GM18951 (cell line): ENCODE results near the gene LRGUK.

Experiments used
- POLR2A ChIP-seq: IDR thresholded peaks from 4 replicates; pipeline ENCODE4 v1.6.1; 2011; ENCODE audit warnings: mild to moderate bottlenecking; ENCODE audit not compliant: insufficient read length, insufficient read depth; ENCODE audit errors: extremely low read depth
- in situ Hi-C: fragments of 300-500 bp; cut with MboI; formaldehyde crosslinking; loops from one replicate; pipeline ENCODE4 v1.12.0; 2022; ENCODE audit warnings: low sequenced_read_pairs, mixed read lengths, inconsistent platforms; ENCODE audit not compliant: unreplicated experiment

The LRGUK gene

GRCh38 chr7:134154581-134155130 lies 27.5 kb downstream of the LRGUK start:
- in situ Hi-C loops: no loop called here
- TF ChIP-seq POLR2A: no peak

GRCh38 chr7:134155206-134155605 lies 28.1 kb downstream of the LRGUK start:
- TF ChIP-seq POLR2A: no peak
- in situ Hi-C loops: no loop called here

- no peak for TF ChIP-seq POLR2A
- in situ Hi-C loops: no loop called here
These were observed 28.7 kb downstream of the LRGUK start for GRCh38 chr7:134155871-134156270.

- no peak for TF ChIP-seq POLR2A
- in situ Hi-C loops: no loop called here
These were observed 38.1 kb downstream of the LRGUK start for GRCh38 chr7:134165252-134165651.

- no peak for TF ChIP-seq POLR2A
- in situ Hi-C loops: no loop called here
These were observed 40.1 kb downstream of the LRGUK start for GRCh38 chr7:134167250-134167649.

- in situ Hi-C loops: no loop called here
- TF ChIP-seq POLR2A: no peak
These were observed 40.7 kb downstream of the LRGUK start for GRCh38 chr7:134167841-134168240.

GRCh38 chr7:134174795-134175261 lies 47.7 kb downstream of the LRGUK start:
- in situ Hi-C loops: no loop called here
- TF ChIP-seq POLR2A: no peak

- in situ Hi-C loops: no loop called here
- no peak for TF ChIP-seq POLR2A
These were observed 48.3 kb downstream of the LRGUK start for GRCh38 chr7:134175334-134176036.

GRCh38 chr7:134176037-134176350 lies 48.9 kb downstream of the LRGUK start:
- no peak for TF ChIP-seq POLR2A
- in situ Hi-C loops: no loop called here

- no peak for TF ChIP-seq POLR2A
- in situ Hi-C loops: no loop called here
These were observed 52.2 kb downstream of the LRGUK start for GRCh38 chr7:134179036-134180011.

GRCh38 chr7:134180376-134180775 lies 53.2 kb downstream of the LRGUK start:
- in situ Hi-C loops: no loop called here

GRCh38 chr7:134182078-134182477 lies 54.9 kb downstream of the LRGUK start:
- in situ Hi-C loops: no loop called here
- no peak for TF ChIP-seq POLR2A

More at GRCh38 chr7:134180376-134180775, 53.2 kb downstream of the LRGUK start:
- TF ChIP-seq POLR2A: no peak

- in situ Hi-C loops: no loop called here
- no peak for TF ChIP-seq POLR2A
These were observed 57.6 kb downstream of the LRGUK start for GRCh38 chr7:134184767-134185166.

- in situ Hi-C loops: no loop called here
- TF ChIP-seq POLR2A: no peak
These were observed 58.9 kb downstream of the LRGUK start for GRCh38 chr7:134186027-134186426.

GRCh38 chr7:134186801-134187200 lies 59.7 kb downstream of the LRGUK start:
- in situ Hi-C loops: no loop called here
- no peak for TF ChIP-seq POLR2A
